HepG2 (cell line): ENCODE measurements around the gene TWF1. TPM values are rescaled to one million over a fixed set of nuclear protein-coding genes. Genes with fewer than 3 reads are reported as not detected.
A peak's percentile ranks its signal among the peaks of the same experiment; 100 is the strongest.

Source experiments
- HDAC1 ChIP-seq: sonication (generic); formaldehyde crosslinking; IDR thresholded peaks from 2 replicates; pipeline ENCODE4 v1.5.1; 2020; ENCODE audit warnings: mild to moderate bottlenecking, missing genetic modification reagents
- MBD4 ChIP-seq: IDR thresholded peaks from 2 replicates; pipeline ENCODE4 v1.6.1; 2012; ENCODE audit warnings: low read length, inconsistent platforms, borderline replicate concordance
- MEIS2 ChIP-seq: sonication (generic); formaldehyde crosslinking; IDR thresholded peaks from 2 replicates; pipeline ENCODE4 v1.9.0; 2021; ENCODE audit warnings: mild to moderate bottlenecking, missing genetic modification reagents
- NR1H2 ChIP-seq: sonication (generic); formaldehyde crosslinking; IDR thresholded peaks from 2 replicates; pipeline ENCODE4 v1.8.1; 2022; ENCODE audit warnings: low read depth, missing genetic modification reagents, borderline replicate concordance
- SP5 ChIP-seq: IDR thresholded peaks from 2 replicates; pipeline ENCODE4 v1.6.1; 2016; ENCODE audit warnings: low read depth, borderline replicate concordance
- SRF ChIP-seq: IDR thresholded peaks from 2 replicates; pipeline ENCODE4 v1.6.1; 2011; ENCODE audit warnings: mild to moderate bottlenecking, low read depth, low read length, moderate library complexity
- SRY ChIP-seq: sonication (generic); formaldehyde crosslinking; IDR thresholded peaks from 2 replicates; pipeline ENCODE4 v1.8.0; 2022; ENCODE audit warnings: mild to moderate bottlenecking, missing genetic modification reagents
- TP53 ChIP-seq: sonication (generic); formaldehyde crosslinking; conservative IDR thresholded peaks from 2 replicates; pipeline ENCODE4 v1.4.0; 2020; ENCODE audit warnings: missing genetic modification reagents
- ZNF329 ChIP-seq: sonication (generic); formaldehyde crosslinking; IDR thresholded peaks from 2 replicates; pipeline ENCODE4 v1.9.0; 2021; ENCODE audit warnings: low read depth, mild to moderate bottlenecking, missing genetic modification reagents
- polyA plus RNA-seq, 8 experiments: library from polyadenylated mRNA; depleted of rRNA in 3 of 8; stranded (reverse) in 7 of 8; unstranded in 1 of 8; fragments of >200 nt; fragmentation: Illumina TruSeq in 4 of 8; extraction: Trizol in 4 of 8; gene quantifications; 2 replicates each; pipeline versions ENCODE4 v1.2.1 to v1.2.3, GENCODE V29; 2011 to 2016; ENCODE audit warnings: low read depth in 4 of 8, missing spikeins in 1 of 8, mixed read lengths in 1 of 8; ENCODE audit not compliant: insufficient read depth in 1 of 8
- total RNA-seq, 5 experiments: library from RNA; depleted of rRNA; stranded (reverse); fragments of >200 nt; fragmentation: Illumina TruSeq; extraction: Trizol; gene quantifications; 2 replicates each; pipeline ENCODE4 v1.2.3, GENCODE V29; 2016; ENCODE audit warnings: low read depth in 1 of 5
- TF ChIP-seq, protein P1 (sequence below): sonication (generic); formaldehyde crosslinking; conservative IDR thresholded peaks from 2 replicates; pipeline ENCODE4 v1.8.0; 2022; ENCODE audit warnings: low read depth, missing genetic modification reagents
- TF ChIP-seq, protein P2 (sequence below): sonication (generic); formaldehyde crosslinking; IDR thresholded peaks from 2 replicates; pipeline ENCODE4 v1.4.0; 2020; ENCODE audit warnings: low read depth, mild to moderate bottlenecking, missing genetic modification reagents
- TF ChIP-seq, protein P3 (sequence below): sonication (generic); formaldehyde crosslinking; IDR thresholded peaks from 2 replicates; pipeline ENCODE4 v1.8.1; 2022; ENCODE audit warnings: low read depth, mild to moderate bottlenecking, missing genetic modification reagents
- TF ChIP-seq, protein P4 (sequence below): sonication (generic); formaldehyde crosslinking; IDR thresholded peaks from 2 replicates; pipeline ENCODE4 v1.5.1; 2020; ENCODE audit warnings: missing genetic modification reagents, mild to moderate bottlenecking, borderline replicate concordance
- TF ChIP-seq, protein P5 (sequence below): sonication (generic); formaldehyde crosslinking; IDR thresholded peaks from 2 replicates; pipeline ENCODE4 v1.8.1; 2023; ENCODE audit warnings: mild to moderate bottlenecking, missing genetic modification reagents
- TF ChIP-seq, protein P6 (sequence below): sonication (generic); formaldehyde crosslinking; IDR thresholded peaks from 2 replicates; pipeline ENCODE4 v1.8.0; 2022; ENCODE audit warnings: mild to moderate bottlenecking, missing genetic modification reagents, borderline replicate concordance
- TF ChIP-seq, protein P7 (sequence below): IDR thresholded peaks from 2 replicates; pipeline ENCODE4 v1.6.1; 2016

The TWF1 gene
- total and polyA plus RNA-seq, 2 of the 13 experiments (the other 11 are each of a cell fraction or from before 2014, with no cell fraction given), result 32.3 to 85.5 TPM

DNA sequence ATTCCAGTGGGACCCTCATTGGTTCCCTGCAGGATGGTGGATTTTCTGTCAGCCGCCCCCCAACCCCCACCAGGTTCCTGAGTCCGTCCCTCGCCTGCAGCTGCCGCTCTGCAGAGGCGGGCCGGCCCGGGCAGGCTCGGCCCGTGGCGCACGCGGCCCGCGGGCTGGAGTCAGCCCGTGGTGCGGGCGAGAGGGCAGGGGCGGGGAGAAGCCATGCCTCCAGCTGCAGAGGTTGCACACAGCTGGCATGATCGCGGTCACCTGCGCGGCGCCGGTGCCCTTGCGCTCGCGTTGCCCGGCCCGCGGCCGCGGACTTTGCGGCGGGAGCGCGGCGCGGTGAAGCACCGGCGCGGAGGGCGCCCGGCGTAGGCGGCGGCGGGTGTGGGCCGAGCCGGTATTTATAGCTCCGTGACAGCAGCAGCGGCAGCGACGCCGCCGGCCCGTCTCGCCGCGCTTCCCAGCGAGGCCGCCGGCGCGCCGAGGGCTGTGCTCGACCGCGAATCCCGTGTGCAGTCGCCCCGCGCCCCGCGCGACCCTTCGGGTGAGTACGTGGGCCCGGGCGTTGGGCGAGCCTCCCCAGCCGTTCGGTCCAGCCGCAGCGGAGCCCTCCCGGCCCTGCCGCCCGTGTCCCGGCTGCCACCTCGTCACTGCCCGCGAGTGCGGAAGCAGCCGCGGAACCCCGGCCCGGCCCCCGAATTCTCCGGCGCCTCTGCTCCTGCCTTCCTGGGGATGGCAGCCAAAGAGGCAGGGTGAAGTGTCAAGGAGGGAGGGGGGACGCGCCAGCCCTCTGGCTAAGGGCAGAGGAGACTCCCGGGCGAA is 29.7 kb upstream of the TWF1 start, which contains the start of gene TMEM117 (continued):
- TF ChIP-seq, protein P1, sequence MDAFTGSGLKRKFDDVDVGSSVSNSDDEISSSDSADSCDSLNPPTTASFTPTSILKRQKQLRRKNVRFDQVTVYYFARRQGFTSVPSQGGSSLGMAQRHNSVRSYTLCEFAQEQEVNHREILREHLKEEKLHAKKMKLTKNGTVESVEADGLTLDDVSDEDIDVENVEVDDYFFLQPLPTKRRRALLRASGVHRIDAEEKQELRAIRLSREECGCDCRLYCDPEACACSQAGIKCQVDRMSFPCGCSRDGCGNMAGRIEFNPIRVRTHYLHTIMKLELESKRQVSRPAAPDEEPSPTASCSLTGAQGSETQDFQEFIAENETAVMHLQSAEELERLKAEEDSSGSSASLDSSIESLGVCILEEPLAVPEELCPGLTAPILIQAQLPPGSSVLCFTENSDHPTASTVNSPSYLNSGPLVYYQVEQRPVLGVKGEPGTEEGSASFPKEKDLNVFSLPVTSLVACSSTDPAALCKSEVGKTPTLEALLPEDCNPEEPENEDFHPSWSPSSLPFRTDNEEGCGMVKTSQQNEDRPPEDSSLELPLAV (CRISPR knock-in tag), result no peak
- TF ChIP-seq, protein P2, sequence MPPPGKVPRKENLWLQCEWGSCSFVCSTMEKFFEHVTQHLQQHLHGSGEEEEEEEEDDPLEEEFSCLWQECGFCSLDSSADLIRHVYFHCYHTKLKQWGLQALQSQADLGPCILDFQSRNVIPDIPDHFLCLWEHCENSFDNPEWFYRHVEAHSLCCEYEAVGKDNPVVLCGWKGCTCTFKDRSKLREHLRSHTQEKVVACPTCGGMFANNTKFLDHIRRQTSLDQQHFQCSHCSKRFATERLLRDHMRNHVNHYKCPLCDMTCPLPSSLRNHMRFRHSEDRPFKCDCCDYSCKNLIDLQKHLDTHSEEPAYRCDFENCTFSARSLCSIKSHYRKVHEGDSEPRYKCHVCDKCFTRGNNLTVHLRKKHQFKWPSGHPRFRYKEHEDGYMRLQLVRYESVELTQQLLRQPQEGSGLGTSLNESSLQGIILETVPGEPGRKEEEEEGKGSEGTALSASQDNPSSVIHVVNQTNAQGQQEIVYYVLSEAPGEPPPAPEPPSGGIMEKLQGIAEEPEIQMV (CRISPR knock-in tag), result no peak
- TF ChIP-seq SP5 (CRISPR knock-in tag), result no peak
- TF ChIP-seq MBD4, result no peak
- 0 out of 2 replicates have a peak, but pooled peaks have one; percentile 56 for TF ChIP-seq SRY (CRISPR knock-in tag)
- peak; percentile 60; the same call in 1 of the 2 replicates for TF ChIP-seq HDAC1 (CRISPR knock-in tag)
- TF ChIP-seq, protein P3, sequence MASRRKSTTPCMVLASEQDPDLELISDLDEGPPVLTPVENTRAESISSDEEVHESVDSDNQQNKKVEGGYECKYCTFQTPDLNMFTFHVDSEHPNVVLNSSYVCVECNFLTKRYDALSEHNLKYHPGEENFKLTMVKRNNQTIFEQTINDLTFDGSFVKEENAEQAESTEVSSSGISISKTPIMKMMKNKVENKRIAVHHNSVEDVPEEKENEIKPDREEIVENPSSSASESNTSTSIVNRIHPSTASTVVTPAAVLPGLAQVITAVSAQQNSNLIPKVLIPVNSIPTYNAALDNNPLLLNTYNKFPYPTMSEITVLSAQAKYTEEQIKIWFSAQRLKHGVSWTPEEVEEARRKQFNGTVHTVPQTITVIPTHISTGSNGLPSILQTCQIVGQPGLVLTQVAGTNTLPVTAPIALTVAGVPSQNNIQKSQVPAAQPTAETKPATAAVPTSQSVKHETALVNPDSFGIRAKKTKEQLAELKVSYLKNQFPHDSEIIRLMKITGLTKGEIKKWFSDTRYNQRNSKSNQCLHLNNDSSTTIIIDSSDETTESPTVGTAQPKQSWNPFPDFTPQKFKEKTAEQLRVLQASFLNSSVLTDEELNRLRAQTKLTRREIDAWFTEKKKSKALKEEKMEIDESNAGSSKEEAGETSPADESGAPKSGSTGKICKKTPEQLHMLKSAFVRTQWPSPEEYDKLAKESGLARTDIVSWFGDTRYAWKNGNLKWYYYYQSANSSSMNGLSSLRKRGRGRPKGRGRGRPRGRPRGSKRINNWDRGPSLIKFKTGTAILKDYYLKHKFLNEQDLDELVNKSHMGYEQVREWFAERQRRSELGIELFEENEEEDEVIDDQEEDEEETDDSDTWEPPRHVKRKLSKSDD, result peak; percentile 65; the same call in 1 of the 2 replicates
- no peak for TF ChIP-seq SRF
- TF ChIP-seq, protein P4, sequence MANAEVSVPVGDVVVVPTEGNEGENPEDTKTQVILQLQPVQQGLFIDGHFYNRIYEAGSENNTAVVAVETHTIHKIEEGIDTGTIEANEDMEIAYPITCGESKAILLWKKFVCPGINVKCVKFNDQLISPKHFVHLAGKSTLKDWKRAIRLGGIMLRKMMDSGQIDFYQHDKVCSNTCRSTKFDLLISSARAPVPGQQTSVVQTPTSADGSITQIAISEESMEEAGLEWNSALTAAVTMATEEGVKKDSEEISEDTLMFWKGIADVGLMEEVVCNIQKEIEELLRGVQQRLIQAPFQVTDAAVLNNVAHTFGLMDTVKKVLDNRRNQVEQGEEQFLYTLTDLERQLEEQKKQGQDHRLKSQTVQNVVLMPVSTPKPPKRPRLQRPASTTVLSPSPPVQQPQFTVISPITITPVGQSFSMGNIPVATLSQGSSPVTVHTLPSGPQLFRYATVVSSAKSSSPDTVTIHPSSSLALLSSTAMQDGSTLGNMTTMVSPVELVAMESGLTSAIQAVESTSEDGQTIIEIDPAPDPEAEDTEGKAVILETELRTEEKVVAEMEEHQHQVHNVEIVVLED (CRISPR knock-in tag), result no peak
- TF ChIP-seq, protein P5, sequence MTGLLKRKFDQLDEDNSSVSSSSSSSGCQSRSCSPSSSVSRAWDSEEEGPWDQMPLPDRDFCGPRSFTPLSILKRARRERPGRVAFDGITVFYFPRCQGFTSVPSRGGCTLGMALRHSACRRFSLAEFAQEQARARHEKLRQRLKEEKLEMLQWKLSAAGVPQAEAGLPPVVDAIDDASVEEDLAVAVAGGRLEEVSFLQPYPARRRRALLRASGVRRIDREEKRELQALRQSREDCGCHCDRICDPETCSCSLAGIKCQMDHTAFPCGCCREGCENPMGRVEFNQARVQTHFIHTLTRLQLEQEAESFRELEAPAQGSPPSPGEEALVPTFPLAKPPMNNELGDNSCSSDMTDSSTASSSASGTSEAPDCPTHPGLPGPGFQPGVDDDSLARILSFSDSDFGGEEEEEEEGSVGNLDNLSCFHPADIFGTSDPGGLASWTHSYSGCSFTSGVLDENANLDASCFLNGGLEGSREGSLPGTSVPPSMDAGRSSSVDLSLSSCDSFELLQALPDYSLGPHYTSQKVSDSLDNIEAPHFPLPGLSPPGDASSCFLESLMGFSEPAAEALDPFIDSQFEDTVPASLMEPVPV (CRISPR knock-in tag), result no peak
- TF ChIP-seq, protein P6, sequence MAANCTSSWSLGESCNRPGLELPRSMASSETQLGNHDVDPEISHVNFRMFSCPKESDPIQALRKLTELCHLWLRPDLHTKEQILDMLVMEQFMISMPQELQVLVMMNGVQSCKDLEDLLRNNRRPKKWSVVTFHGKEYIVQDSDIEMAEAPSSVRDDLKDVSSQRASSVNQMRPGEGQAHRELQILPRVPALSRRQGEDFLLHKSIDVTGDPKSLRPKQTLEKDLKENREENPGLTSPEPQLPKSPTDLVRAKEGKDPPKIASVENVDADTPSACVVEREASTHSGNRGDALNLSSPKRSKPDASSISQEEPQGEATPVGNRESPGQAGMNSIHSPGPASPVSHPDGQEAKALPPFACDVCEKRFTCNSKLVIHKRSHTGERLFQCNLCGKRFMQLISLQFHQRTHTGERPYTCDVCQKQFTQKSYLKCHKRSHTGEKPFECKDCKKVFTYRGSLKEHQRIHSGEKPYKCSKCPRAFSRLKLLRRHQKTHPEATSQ, result no peak
- TF ChIP-seq, protein P7, sequence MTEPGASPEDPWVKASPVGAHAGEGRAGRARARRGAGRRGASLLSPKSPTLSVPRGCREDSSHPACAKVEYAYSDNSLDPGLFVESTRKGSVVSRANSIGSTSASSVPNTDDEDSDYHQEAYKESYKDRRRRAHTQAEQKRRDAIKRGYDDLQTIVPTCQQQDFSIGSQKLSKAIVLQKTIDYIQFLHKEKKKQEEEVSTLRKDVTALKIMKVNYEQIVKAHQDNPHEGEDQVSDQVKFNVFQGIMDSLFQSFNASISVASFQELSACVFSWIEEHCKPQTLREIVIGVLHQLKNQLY (CRISPR knock-in tag), result no peak
- TF ChIP-seq MEIS2 (CRISPR knock-in tag), result no peak; the same call in 1 of the 2 replicates
- TF ChIP-seq ZNF329, result no peak
- no peak for TF ChIP-seq NR1H2 (CRISPR knock-in tag)
- TF ChIP-seq TP53 (CRISPR knock-in tag), result no peak
